H9 (cell line): ENCODE data around the gene DHH. TPM values are rescaled to one million over a fixed set of nuclear protein-coding genes. Genes with fewer than 3 reads are reported as not detected.

Source experiments
- DNase-seq: peaks from one replicate; pipeline ENCODE4 v3.0.0-alpha.2; 2017
- H2AFZ ChIP-seq: one replicate; pipeline ENCODE4 v1.6.1; 2013; ENCODE audit warnings: mild to moderate bottlenecking, low read length, control low read depth, moderate library complexity
- H2AK5ac ChIP-seq: 2 replicates; pipeline ENCODE4 v1.6.1; 2013; ENCODE audit warnings: low read length, control low read depth, mixed read lengths; ENCODE audit not compliant: insufficient read length
- H2BK120ac ChIP-seq: one replicate; pipeline ENCODE4 v1.6.1; 2013; ENCODE audit warnings: low read depth, mild to moderate bottlenecking, low read length, control low read depth, inconsistent platforms; ENCODE audit not compliant: poor library complexity, severe bottlenecking
- H2BK12ac ChIP-seq: 2 replicates; pipeline ENCODE4 v1.6.1; 2013; ENCODE audit warnings: low read length, control low read depth, mixed read lengths, low read depth; ENCODE audit not compliant: insufficient read length
- H2BK15ac ChIP-seq: 2 replicates; pipeline ENCODE4 v1.6.1; 2013; ENCODE audit warnings: low read depth, low read length, control low read depth
- H2BK20ac ChIP-seq: one replicate; pipeline ENCODE4 v1.6.1; 2013; ENCODE audit warnings: low read depth, mild to moderate bottlenecking, low read length, control low read depth, inconsistent platforms; ENCODE audit not compliant: poor library complexity, severe bottlenecking
- H2BK5ac ChIP-seq: 2 replicates; pipeline ENCODE4 v1.6.1; 2013; ENCODE audit warnings: low read length, control low read depth, mixed read lengths; ENCODE audit not compliant: insufficient read length
- H3K14ac ChIP-seq: 2 replicates; pipeline ENCODE4 v1.6.1; 2013; ENCODE audit warnings: low read length, control low read depth; ENCODE audit not compliant: insufficient read depth
- H3K18ac ChIP-seq: 2 replicates; pipeline ENCODE4 v1.6.1; 2013; ENCODE audit warnings: low read depth, mild to moderate bottlenecking, mixed read lengths, low read length, control low read depth; ENCODE audit not compliant: insufficient read length
- H3K23ac ChIP-seq: 2 replicates; pipeline ENCODE4 v1.6.1; 2013; ENCODE audit warnings: low read length, control low read depth, mixed read lengths, low read depth; ENCODE audit not compliant: insufficient read length
- H3K23me2 ChIP-seq: 2 replicates; pipeline ENCODE4 v1.6.1; 2013; ENCODE audit warnings: low read depth, mild to moderate bottlenecking, mixed read lengths, low read length, control low read depth; ENCODE audit not compliant: insufficient read length, poor library complexity, severe bottlenecking
- H3K27ac ChIP-seq: 2 replicates; pipeline ENCODE4 v1.5.1; 2013; ENCODE audit warnings: low read length, control low read depth, mixed read lengths, low read depth; ENCODE audit not compliant: insufficient read length
- H3K27me3 ChIP-seq: 2 replicates; pipeline ENCODE4 v1.6.1; 2013; ENCODE audit warnings: low read length, control low read depth, inconsistent platforms; ENCODE audit not compliant: insufficient read depth
- H3K4ac ChIP-seq: 2 replicates; pipeline ENCODE4 v1.6.1; 2013; ENCODE audit warnings: low read depth, mild to moderate bottlenecking, control low read depth, inconsistent platforms, low read length, moderate library complexity
- H3K4me1 ChIP-seq: 2 replicates; pipeline ENCODE4 v1.6.1; 2013; ENCODE audit warnings: low read length, control low read depth, inconsistent platforms; ENCODE audit not compliant: insufficient read depth
- H3K4me2 ChIP-seq: 2 replicates; pipeline ENCODE4 v1.6.1; 2013; ENCODE audit warnings: low read length, control low read depth, mixed read lengths; ENCODE audit not compliant: insufficient read length, insufficient read depth
- H3K56ac ChIP-seq: 2 replicates; pipeline ENCODE4 v1.6.1; 2013; ENCODE audit warnings: low read depth, mild to moderate bottlenecking, mixed read lengths, low read length, control low read depth; ENCODE audit not compliant: insufficient read length
- H3K79me1 ChIP-seq: 2 replicates; pipeline ENCODE4 v1.6.1; 2013; ENCODE audit warnings: low read depth, mild to moderate bottlenecking, moderate library complexity, low read length, control low read depth, inconsistent platforms; ENCODE audit not compliant: insufficient read depth, poor library complexity, severe bottlenecking
- H3K79me2 ChIP-seq: 2 replicates; pipeline ENCODE4 v1.6.1; 2013; ENCODE audit warnings: low read length, control low read depth, inconsistent platforms; ENCODE audit not compliant: insufficient read depth
- H3K9ac ChIP-seq: 2 replicates; pipeline ENCODE4 v1.6.1; 2013; ENCODE audit warnings: low read length, control low read depth, mixed read lengths; ENCODE audit not compliant: insufficient read length; ENCODE audit errors: extremely low read depth
- H3K9me3 ChIP-seq: one replicate; pipeline ENCODE4 v1.6.1; 2013; ENCODE audit warnings: low read depth, low read length, inconsistent platforms; ENCODE audit not compliant: control insufficient read depth
- H3T11ph ChIP-seq: one replicate; pipeline ENCODE4 v1.6.1; 2013; ENCODE audit warnings: mild to moderate bottlenecking, low read length, control low read depth, inconsistent platforms
- H4K20me1 ChIP-seq: one replicate; pipeline ENCODE4 v1.6.1; 2013; ENCODE audit not compliant: control insufficient read depth, insufficient read length, insufficient read depth
- H4K5ac ChIP-seq: 2 replicates; pipeline ENCODE4 v1.6.1; 2013; ENCODE audit warnings: low read depth, mild to moderate bottlenecking, mixed read lengths, low read length, control low read depth; ENCODE audit not compliant: insufficient read length
- H4K8ac ChIP-seq: replicated peaks from 2 replicates; pipeline ENCODE4 v1.6.1; 2013; ENCODE audit warnings: low read length, control low read depth, mixed read lengths, low read depth; ENCODE audit not compliant: insufficient read length
- H4K91ac ChIP-seq: 2 replicates; pipeline ENCODE4 v1.6.1; 2013; ENCODE audit warnings: low read depth, mild to moderate bottlenecking, moderate library complexity, mixed read lengths, low read length, control low read depth; ENCODE audit not compliant: insufficient read length
- H3K27ac Mint-ChIP-seq, 3 experiments: 2 replicates in 2 of 3; 3 replicates in 1 of 3; pipeline ENCODE4 v1.8.0; 2020 to 2021; ENCODE audit warnings: mixed read lengths in 3 of 3, mild to moderate bottlenecking in 1 of 3, moderate library complexity in 1 of 3
- H3K27me3 Mint-ChIP-seq: 2 replicates; pipeline ENCODE4 v1.8.0; 2021; ENCODE audit warnings: low read depth, mild to moderate bottlenecking, moderate library complexity, mixed read lengths
- H3K36me3 Mint-ChIP-seq, 3 experiments: 2 replicates in 2 of 3; 3 replicates in 1 of 3; pipeline ENCODE4 v1.8.0; 2020 to 2021; ENCODE audit warnings: low read depth in 3 of 3, mixed read lengths in 3 of 3; ENCODE audit not compliant: insufficient read depth in 1 of 3
- H3K4me1 Mint-ChIP-seq, 2 experiments: 2 replicates each; pipeline ENCODE4 v1.8.0; 2020; ENCODE audit warnings: mixed read lengths in 2 of 2
- H3K4me3 Mint-ChIP-seq, 2 experiments: 2 replicates in 1 of 2; 3 replicates in 1 of 2; pipeline ENCODE4 v1.8.0; 2020 to 2021; ENCODE audit warnings: mild to moderate bottlenecking in 2 of 2, mixed read lengths in 2 of 2, moderate library complexity in 1 of 2
- H3K9me3 Mint-ChIP-seq, 2 experiments: 2 replicates in 1 of 2; 3 replicates in 1 of 2; pipeline ENCODE4 v1.8.0; 2020; ENCODE audit warnings: mild to moderate bottlenecking in 2 of 2, mixed read lengths in 2 of 2, moderate library complexity in 1 of 2
- CTCF ChIP-seq: fragments of 200-600 bp; sonication (generic); conservative IDR thresholded peaks from 3 replicates; pipeline ENCODE4 v1.8.0; 2021; ENCODE audit warnings: antibody characterized with exemption, mild to moderate bottlenecking
- WGBS: extraction: QIAGEN DNeasy Blood & Tissue Kit; methylation state at CpG from one replicate; pipeline ENCODE4 v1.1.7; 2013; ENCODE audit warnings: missing lambda C conversion rate, low lambda C conversion rate, mixed read lengths; ENCODE audit not compliant: insufficient read length; ENCODE audit errors: extremely low coverage; 5-methylcytosine and 5-hydroxymethylcytosine counted together
- total RNA-seq: library from RNA; stranded (reverse); gene quantifications from 2 replicates; pipeline ENCODE4 v1.2.1, GENCODE V29; 2021

The DHH gene
- total RNA-seq, 1 experiment from 2014 or later = 0.20 TPM

GRCh38 chr12:49043241-49043640 is 51.4 kb downstream of the DHH start:
- Histone ChIP-seq H2AK5ac (no peak overlapping the region), H3K14ac (no peak overlapping the region), H3K56ac (no peak overlapping the region), H2BK15ac (no peak overlapping the region), H2BK20ac (no peak overlapping the region), H3K9me3 (no peaks in the 10 kb centered on the region), H4K5ac (no peak overlapping the region), H3K4me2 (no peak overlapping the region), H3K23ac (no peak overlapping the region), H3K79me1 (no peaks in the 10 kb centered on the region), H4K91ac (no peak overlapping the region), H3K9ac (no peak overlapping the region), H3K79me2 (no peaks in the 10 kb centered on the region), H2BK12ac (no peak overlapping the region), H3K18ac (no peak overlapping the region), H3K27me3 (no peaks in the 10 kb centered on the region), H4K20me1 (no peaks in the 10 kb centered on the region), H2BK5ac (no peak overlapping the region), H2BK120ac (no peak overlapping the region), H4K8ac (no peak overlapping the region), H3K4me1 (no peaks in the 10 kb centered on the region), H3K27ac (no peak overlapping the region), H3T11ph (no peak overlapping the region), H3K4ac (no peak overlapping the region), H2AFZ (no peak overlapping the region), H3K23me2 (no peaks in the 10 kb centered on the region)
- no peaks in the 10 kb centered on the region for H3K9me3 Mint-ChIP-seq
- no peaks in the 10 kb centered on the region for H3K4me1 Mint-ChIP-seq
- no peak for TF ChIP-seq CTCF
- H3K27ac Mint-ChIP-seq = no peak overlapping the region
- no peaks in the 10 kb centered on the region for H3K27me3 Mint-ChIP-seq
- no CpG with 5 or more reads among the region's 4 CpGs for WGBS
- no peak overlapping the region; a peak in 1 of 5 replicates for H3K4me3 Mint-ChIP-seq
- H3K36me3 Mint-ChIP-seq = peaks cover 66 to 97% (median 91%) of the 10 kb centered on the region in 3 experiments
- no peak for DNase-seq
